ENCODE measurements around the gene FCRL6. TPM values are rescaled to one million over a fixed set of nuclear protein-coding genes. Genes with fewer than 3 reads are reported as not detected.
A peak's percentile ranks its signal among the peaks of the same experiment; 100 is the strongest.

Gene FCRL6
- total RNA-seq, 4 donors from 2014 or later: 0.62 to 1.9 (median 0.94) TPM; not detected in 1

DNA sequence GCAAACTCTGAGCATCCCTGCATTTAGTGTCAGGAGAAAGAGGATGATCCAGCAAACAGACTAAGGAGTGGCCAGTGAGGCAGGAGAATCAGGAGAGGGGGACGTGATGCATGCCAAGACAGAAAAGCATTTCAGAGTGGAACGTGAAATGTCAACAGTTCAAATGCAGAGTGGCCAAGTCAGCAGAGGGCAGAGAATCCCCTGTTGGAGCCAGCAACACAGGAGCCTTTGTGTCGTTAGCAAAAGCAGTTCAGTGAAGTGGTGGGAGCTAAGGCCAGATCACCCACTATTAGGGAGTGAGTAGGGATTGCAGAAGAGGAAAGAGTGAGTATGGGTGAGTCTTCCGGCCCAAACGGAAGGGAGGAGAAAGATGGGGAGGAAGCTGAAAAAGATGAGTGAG lies 6.6 kb upstream of the FCRL6 start:
- Histone ChIP-seq H3K4me1 (no peaks in the 10 kb centered on the region), H3K9me3 (no peaks in the 10 kb centered on the region), H3K27ac (no peak overlapping the region), H3K36me3 (no peaks in the 10 kb centered on the region), H3K4me3 (no peak overlapping the region), H3K27me3 (peaks cover 52% of the 10 kb centered on the region)
- WGBS, 2 donors (ENCODE audit: low coverage in 1 of 2): 21 to 33% methylated on average over 2 to 5 of the region's 5 CpGs
- TF ChIP-seq EP300 (IDR thresholded peaks at IDR 0.05): no peak
- TF ChIP-seq POLR2AphosphoS5 (IDR thresholded peaks at IDR 0.05): no peak
- TF ChIP-seq, protein P1, sequence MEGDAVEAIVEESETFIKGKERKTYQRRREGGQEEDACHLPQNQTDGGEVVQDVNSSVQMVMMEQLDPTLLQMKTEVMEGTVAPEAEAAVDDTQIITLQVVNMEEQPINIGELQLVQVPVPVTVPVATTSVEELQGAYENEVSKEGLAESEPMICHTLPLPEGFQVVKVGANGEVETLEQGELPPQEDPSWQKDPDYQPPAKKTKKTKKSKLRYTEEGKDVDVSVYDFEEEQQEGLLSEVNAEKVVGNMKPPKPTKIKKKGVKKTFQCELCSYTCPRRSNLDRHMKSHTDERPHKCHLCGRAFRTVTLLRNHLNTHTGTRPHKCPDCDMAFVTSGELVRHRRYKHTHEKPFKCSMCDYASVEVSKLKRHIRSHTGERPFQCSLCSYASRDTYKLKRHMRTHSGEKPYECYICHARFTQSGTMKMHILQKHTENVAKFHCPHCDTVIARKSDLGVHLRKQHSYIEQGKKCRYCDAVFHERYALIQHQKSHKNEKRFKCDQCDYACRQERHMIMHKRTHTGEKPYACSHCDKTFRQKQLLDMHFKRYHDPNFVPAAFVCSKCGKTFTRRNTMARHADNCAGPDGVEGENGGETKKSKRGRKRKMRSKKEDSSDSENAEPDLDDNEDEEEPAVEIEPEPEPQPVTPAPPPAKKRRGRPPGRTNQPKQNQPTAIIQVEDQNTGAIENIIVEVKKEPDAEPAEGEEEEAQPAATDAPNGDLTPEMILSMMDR (IDR thresholded peaks at IDR 0.05): no peak
- ATAC-seq: no peak

DNA sequence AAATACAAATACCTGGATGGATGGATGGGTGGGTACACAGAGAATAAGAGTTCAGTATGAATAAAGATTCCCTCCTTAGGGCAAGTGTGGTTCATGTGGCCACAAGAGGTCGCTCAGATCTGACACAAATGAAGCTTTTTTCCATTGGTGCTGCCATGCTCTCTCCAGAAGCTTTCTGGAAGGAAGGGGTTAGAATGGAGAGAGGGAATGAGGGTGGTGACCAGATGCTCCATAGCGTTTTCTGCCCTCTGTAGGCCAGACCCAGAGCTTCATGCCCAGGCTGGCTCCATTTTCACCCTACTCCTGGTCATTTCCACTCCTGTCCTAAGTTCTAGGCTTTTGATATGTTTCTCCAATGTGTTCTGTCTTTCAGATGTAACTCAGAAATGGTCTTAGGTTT lies 3.3 kb upstream of the FCRL6 start:
- H3K27me3 ChIP-seq: peaks cover 24% of the 10 kb centered on the region
- no peaks in the 10 kb centered on the region for H3K36me3 ChIP-seq
- H3K27ac ChIP-seq: no peak overlapping the region
- no peaks in the 10 kb centered on the region for H3K4me1 ChIP-seq
- no peak overlapping the region for H3K4me3 ChIP-seq
- ATAC-seq: peak; percentile 87
- no peak for TF ChIP-seq POLR2A (IDR thresholded peaks at IDR 0.05)
- TF ChIP-seq, protein P1 (IDR thresholded peaks at IDR 0.05): peak; percentile 58 to 80 (median 76)
- no peak for TF ChIP-seq POLR2AphosphoS5 (IDR thresholded peaks at IDR 0.05)
- 0 to 4% methylated on average over 2 of the region's 2 CpGs for WGBS, 2 donors (ENCODE audit: low coverage in 1 of 2)
- no peaks in the 10 kb centered on the region for H3K9me3 ChIP-seq

DNA sequence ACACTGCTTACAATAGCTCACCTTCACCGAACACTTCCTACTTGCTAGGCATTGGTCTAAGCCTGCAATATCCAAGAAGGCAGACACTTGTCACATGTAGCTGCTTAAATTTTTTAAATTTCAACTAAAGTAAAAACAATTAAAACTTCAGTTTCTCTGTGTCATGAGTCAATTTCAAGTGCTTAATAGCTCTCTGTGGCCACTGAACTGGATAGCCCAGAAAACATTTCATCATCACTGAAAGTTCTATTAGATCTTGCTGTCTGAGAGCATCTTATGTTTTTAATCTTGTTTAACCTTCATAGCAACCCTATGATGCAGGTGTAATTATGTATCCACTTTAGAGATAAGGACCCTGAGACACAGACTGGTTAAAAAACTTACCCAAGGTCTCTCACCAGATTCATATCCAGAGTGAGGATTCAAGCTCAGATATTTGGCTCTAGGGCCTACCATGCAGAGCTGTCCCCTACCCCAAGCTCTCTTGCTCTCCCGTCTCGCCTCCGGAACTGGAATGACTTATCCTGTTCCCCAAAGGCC lies 2.6 kb upstream of the FCRL6 start:
- H3K27me3 ChIP-seq: peaks cover 18% of the 10 kb centered on the region
- no peak for ATAC-seq
- 92 to 96% methylated on average over 4 of the region's 4 CpGs for WGBS, 2 donors (ENCODE audit: low coverage in 1 of 2)

DNA sequence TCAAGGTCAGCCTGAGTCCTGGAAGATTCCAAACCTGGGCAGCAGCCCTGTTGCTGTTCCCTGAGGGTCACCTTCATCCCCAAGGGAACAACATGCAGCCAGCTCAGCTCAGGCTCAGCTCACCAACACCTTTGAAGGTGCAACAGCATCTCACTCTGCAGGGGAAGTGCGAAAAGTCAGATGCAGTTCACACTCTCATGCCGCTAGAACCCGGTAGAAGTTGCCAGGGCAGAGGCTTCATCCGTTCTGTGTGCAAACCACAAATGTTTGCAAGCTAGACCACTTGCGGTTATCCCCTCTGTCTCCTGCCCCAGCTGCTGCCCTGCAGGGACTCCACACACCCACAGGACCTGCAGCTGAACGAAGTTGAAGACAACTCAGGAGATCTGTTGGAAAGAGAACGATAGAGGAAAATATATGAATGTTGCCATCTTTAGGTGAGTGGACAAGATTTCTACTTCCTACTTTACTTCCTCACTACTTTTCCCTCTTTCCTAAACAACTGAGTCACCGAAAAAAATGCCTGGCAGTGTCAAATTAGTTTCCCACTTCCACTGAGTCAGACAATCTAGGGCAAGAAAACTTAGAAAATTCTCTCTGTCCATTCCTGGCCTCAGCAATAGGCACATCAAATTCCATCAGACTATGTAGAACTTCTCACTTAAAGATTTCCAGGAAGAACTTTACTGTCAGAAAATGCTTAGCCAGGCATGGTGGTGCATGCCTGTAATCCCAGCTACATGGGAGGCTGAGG lies 1.8 kb upstream of the FCRL6 start:
- no peaks in the 10 kb centered on the region for H3K36me3 ChIP-seq
- no peak overlapping the region for H3K27ac ChIP-seq
- no peak for ATAC-seq
- WGBS, 2 donors (ENCODE audit: low coverage in 1 of 2): 78 to 79% methylated on average over 4 to 5 of the region's 8 CpGs
- H3K27me3 ChIP-seq: peaks cover 9% of the 10 kb centered on the region
- no peak for TF ChIP-seq POLR2AphosphoS5 (IDR thresholded peaks at IDR 0.05)
- no peak for TF ChIP-seq EP300 (IDR thresholded peaks at IDR 0.05)
- TF ChIP-seq, protein P1 (IDR thresholded peaks at IDR 0.05): no peak
- no peak for TF ChIP-seq POLR2A (IDR thresholded peaks at IDR 0.05)
- no peaks in the 10 kb centered on the region for H3K9me3 ChIP-seq
- no peaks in the 10 kb centered on the region for H3K4me1 ChIP-seq
- H3K4me3 ChIP-seq: no peak overlapping the region

More for the DNA sequence above, 2.6 kb upstream of the FCRL6 start:
- Histone ChIP-seq H3K4me3 (no peak overlapping the region), H3K27ac (no peak overlapping the region), H3K9me3 (no peaks in the 10 kb centered on the region), H3K4me1 (no peaks in the 10 kb centered on the region), H3K36me3 (no peaks in the 10 kb centered on the region)
- TF ChIP-seq, protein P1 (IDR thresholded peaks at IDR 0.05): no peak
- TF ChIP-seq POLR2AphosphoS5 (IDR thresholded peaks at IDR 0.05) (no peak), POLR2A (IDR thresholded peaks at IDR 0.05) (no peak), EP300 (IDR thresholded peaks at IDR 0.05) (no peak)
